ENCODE results near the gene ARHGAP12. TPM values are rescaled to one million over a fixed set of nuclear protein-coding genes. Genes with fewer than 3 reads are reported as not detected.

ARHGAP12 gene
- total RNA-seq, 1 experiment from 2014 or later = 51.9 TPM

DNA sequence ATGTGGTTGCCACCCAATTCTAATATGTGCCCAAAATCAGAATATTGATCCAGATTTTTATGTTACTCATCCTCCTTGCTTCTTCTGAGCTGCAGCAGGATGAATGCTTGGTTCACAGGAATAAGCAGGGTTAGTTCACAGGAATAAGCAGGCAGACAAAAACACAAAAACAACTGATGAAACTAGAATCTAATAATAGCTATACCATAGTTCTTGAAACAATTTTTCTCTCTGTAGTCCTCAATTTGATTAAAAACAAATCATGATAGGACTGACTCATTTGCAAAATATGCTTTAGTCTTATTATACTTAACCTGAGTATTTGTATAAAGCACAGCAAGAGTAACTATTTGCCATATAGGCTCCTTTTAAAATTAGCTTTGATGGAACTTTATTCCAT is 24.4 kb upstream of the ARHGAP12 start:
- no peak overlapping the region for H2AFZ ChIP-seq
- H3F3A ChIP-seq (ENCODE audit: insufficient read depth, low read depth) = no peaks in the 10 kb centered on the region
- ChIA-PET POLR2A (ENCODE audit: unreplicated experiment) (no interaction called here), CTCF (no interaction called here)
- H4K20me1 ChIP-seq (ENCODE audit: insufficient read depth) = no peaks in the 10 kb centered on the region
- TF ChIP-seq, protein P1, sequence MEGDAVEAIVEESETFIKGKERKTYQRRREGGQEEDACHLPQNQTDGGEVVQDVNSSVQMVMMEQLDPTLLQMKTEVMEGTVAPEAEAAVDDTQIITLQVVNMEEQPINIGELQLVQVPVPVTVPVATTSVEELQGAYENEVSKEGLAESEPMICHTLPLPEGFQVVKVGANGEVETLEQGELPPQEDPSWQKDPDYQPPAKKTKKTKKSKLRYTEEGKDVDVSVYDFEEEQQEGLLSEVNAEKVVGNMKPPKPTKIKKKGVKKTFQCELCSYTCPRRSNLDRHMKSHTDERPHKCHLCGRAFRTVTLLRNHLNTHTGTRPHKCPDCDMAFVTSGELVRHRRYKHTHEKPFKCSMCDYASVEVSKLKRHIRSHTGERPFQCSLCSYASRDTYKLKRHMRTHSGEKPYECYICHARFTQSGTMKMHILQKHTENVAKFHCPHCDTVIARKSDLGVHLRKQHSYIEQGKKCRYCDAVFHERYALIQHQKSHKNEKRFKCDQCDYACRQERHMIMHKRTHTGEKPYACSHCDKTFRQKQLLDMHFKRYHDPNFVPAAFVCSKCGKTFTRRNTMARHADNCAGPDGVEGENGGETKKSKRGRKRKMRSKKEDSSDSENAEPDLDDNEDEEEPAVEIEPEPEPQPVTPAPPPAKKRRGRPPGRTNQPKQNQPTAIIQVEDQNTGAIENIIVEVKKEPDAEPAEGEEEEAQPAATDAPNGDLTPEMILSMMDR (conservative IDR thresholded peaks at IDR 0.05) = no peak
- no peak for TF ChIP-seq EZH2 (IDR thresholded peaks at IDR 0.05; ENCODE audit: low read depth)
- H3K27ac ChIP-seq = no peak overlapping the region
- H3K9me2 ChIP-seq (ENCODE audit: insufficient read depth) = no peaks in the 10 kb centered on the region
- H3K4me2 ChIP-seq = no peak overlapping the region
- H3K9me3 ChIP-seq (ENCODE audit: insufficient read depth, low read depth) = no peaks in the 10 kb centered on the region
- no peak overlapping the region for H3K4me3 ChIP-seq
- no peak for DNase-seq
- intact Hi-C loops (cut with micrococcal nuclease; ENCODE audit: unreplicated experiment) = no loop called here
- H3K79me2 ChIP-seq (ENCODE audit: low read depth) = no peaks in the 10 kb centered on the region
- H3K36me3 ChIP-seq (ENCODE audit: low read depth) = no peaks in the 10 kb centered on the region
- BruUV-seq (replicated peaks) = no TSS peak
- peaks cover 8% of the 10 kb centered on the region for H3K4me1 ChIP-seq (replicated peaks; ENCODE audit: insufficient read depth)
- no peaks in the 10 kb centered on the region for H3K27me3 ChIP-seq (ENCODE audit: insufficient read depth, low read depth)

DNA sequence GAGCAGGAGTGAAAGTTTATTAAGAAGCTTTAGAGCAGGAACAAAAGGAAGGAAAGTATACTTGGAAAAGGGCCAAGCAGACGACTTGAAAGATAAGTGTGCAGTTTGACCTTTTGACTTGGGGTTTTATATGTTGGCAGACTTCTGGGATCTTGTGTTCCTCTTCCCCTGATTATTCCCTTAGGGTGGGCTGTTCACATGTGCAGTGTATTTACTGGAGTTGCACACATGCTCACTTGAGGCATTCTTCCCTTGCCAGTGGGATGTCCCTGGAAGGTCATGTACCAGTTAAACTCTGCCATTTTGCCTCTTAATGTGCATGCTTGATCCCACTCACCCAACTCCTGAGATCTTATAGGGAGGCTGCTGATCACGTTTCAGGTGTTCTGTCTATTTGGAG is 23.4 kb upstream of the ARHGAP12 start:
- Histone ChIP-seq H3K9me2 (ENCODE audit: insufficient read depth) (no peaks in the 10 kb centered on the region), H3K4me2 (no peak overlapping the region), H3K79me2 (ENCODE audit: low read depth) (no peaks in the 10 kb centered on the region), H2AFZ (no peak overlapping the region), H3K4me1 (replicated peaks; ENCODE audit: insufficient read depth) (peaks cover 17% of the 10 kb centered on the region), H3K9me3 (ENCODE audit: insufficient read depth, low read depth) (no peaks in the 10 kb centered on the region), H4K20me1 (ENCODE audit: insufficient read depth) (no peaks in the 10 kb centered on the region), H3K27me3 (ENCODE audit: insufficient read depth, low read depth) (no peaks in the 10 kb centered on the region), H3F3A (ENCODE audit: insufficient read depth, low read depth) (peaks cover 4% of the 10 kb centered on the region), H3K36me3 (ENCODE audit: low read depth) (no peaks in the 10 kb centered on the region), H3K4me3 (no peak overlapping the region), H3K27ac (no peak overlapping the region)
- DNase-seq = no peak
- TF ChIP-seq, protein P1 (conservative IDR thresholded peaks at IDR 0.05) = no peak
- TF ChIP-seq EZH2 (IDR thresholded peaks at IDR 0.05; ENCODE audit: low read depth) = no peak
- POLR2A ChIA-PET (ENCODE audit: unreplicated experiment) = no interaction called here
- intact Hi-C loops (cut with micrococcal nuclease; ENCODE audit: unreplicated experiment) = no loop called here
- BruUV-seq (replicated peaks) = no TSS peak
- CTCF ChIA-PET = no interaction called here

DNA sequence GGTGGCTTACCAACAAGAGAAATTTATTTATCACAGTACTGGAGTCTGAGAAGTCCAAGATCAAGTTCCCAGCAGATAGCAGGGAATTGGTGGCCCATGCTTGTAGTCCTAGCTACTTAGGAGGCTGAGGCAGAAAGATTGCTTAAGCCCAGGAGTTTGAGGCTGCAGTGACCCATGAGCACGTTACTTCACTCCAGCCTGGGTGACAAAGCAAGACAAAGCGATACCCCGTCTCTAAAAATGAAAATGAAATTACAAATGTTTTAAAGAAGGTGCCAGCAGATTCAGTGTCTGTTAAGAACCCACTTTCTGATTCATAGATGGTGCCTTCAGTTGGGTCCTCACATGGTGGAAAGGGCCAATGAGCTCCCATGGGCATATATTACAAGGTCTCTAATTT is 20.6 kb upstream of the ARHGAP12 start:
- no peaks in the 10 kb centered on the region for H3K36me3 ChIP-seq (ENCODE audit: low read depth)
- POLR2A ChIA-PET (ENCODE audit: unreplicated experiment) = no interaction called here
- peaks cover 35% of the 10 kb centered on the region for H3K4me1 ChIP-seq (replicated peaks; ENCODE audit: insufficient read depth)

More for the DNA sequence above, 20.6 kb upstream of the ARHGAP12 start:
- intact Hi-C loops (cut with micrococcal nuclease; ENCODE audit: unreplicated experiment) = no loop called here
- no TSS peak for BruUV-seq (replicated peaks)
- Histone ChIP-seq H3K27ac (no peak overlapping the region), H3K9me3 (ENCODE audit: insufficient read depth, low read depth) (no peaks in the 10 kb centered on the region), H3K4me3 (no peak overlapping the region), H3K4me2 (no peak overlapping the region), H3K79me2 (ENCODE audit: low read depth) (no peaks in the 10 kb centered on the region; the same call in 1 of the 2 replicates), H2AFZ (no peak overlapping the region), H3K9me2 (ENCODE audit: insufficient read depth) (no peaks in the 10 kb centered on the region), H4K20me1 (ENCODE audit: insufficient read depth) (no peaks in the 10 kb centered on the region), H3F3A (ENCODE audit: insufficient read depth, low read depth) (peaks cover 17% of the 10 kb centered on the region), H3K27me3 (ENCODE audit: insufficient read depth, low read depth) (no peaks in the 10 kb centered on the region)
- CTCF ChIA-PET = no interaction called here
- TF ChIP-seq EZH2 (IDR thresholded peaks at IDR 0.05; ENCODE audit: low read depth) = no peak
- TF ChIP-seq, protein P1 (conservative IDR thresholded peaks at IDR 0.05) = no peak
- DNase-seq = no peak
